CD4-positive, alpha-beta T cell treated with Interferon gamma for 1 hour (primary cell): ENCODE data around the gene CABCOCO1.

Experiments
- DNase-seq: peaks from one replicate; pipeline ENCODE4 v3.0.0-alpha.2; 2020

Gene CABCOCO1

DNA sequence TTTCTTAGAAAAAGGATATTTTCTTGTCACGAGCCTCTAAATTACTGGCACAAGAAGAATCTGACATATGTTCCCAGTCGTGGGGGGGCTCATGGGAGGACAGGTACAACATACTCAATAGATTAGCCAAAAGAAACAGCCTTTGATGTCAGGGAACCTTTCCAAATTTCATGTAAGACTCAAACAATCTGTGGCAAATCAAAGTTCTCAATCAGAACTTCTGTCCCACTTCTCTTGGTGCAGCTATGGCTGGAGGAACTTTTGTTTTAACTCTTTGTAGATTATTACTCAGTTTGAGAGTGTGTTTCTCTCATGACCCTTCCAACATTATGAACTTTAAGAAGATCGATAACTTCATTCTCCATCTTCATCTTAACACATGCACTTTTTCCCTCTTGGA lies 124.4 kb downstream of the CABCOCO1 start:
- DNase-seq, result no peak

DNA sequence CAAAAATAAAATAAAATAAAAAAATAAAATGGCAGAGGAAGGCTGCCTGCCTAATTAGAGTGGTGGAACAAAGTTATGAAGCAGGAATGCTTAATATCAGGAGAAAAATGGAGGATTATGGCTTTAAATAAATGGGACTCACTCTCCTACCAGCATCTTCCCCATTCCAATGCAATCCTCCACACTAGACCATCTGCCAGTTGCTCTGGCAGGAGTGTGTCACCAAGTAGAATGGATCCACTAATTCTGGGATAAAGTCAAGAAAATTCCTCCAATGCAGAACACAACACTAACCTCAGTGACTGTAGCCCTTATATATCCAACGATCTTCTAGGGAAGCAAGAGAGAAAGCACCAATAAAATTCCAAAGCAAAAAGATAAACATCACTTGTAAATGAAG lies 126.3 kb downstream of the CABCOCO1 start:
- DNase-seq, result no peak

DNA sequence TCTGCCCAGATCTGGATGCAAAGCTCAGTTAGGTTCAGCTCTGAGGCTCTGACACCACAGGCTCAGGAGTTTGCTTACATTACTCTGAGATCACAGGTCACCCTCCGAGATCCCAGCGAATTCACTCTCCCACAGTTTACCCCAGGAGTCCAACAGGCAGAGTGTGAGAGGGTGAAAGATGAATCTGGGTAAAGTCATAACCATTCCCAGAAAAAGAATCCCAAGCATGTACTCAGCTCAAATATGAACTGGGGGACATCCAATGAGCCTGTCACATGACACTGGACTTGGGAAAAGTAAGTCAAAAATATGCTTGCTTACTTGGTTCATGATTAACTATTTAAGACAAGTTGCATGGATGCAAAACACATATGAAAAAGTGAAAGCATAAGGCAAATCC lies 128.5 kb downstream of the CABCOCO1 start:
- DNase-seq, result no peak

DNA sequence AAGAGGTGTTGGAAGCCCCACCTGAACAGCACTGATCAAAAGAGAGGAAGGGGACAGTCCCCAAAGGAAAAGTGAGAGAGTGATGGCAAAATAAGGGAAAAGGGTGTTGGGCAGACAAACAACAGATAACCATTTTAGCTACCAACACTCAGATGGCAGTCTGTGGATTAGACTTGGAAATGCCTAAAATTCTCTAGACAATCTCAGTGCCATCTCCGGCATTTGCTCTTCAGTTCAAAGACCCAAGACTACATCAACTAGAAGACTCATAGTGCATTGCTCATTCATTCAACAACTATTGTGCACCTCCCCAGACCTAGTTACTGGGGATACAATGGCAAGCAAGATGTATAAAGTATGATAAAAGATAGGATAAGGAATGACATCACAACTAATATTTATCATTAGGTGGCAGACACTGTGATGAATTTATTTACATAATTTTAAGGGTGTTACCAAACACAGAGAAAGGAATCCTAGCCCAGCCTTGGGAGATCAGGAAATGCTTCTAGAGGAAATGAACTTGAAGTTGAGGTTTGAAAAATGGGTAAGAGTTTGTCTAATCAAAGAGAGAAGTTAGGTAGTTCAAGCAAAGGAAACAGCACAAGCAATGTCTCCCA lies 129.5 kb downstream of the CABCOCO1 start:
- no peak for DNase-seq

DNA sequence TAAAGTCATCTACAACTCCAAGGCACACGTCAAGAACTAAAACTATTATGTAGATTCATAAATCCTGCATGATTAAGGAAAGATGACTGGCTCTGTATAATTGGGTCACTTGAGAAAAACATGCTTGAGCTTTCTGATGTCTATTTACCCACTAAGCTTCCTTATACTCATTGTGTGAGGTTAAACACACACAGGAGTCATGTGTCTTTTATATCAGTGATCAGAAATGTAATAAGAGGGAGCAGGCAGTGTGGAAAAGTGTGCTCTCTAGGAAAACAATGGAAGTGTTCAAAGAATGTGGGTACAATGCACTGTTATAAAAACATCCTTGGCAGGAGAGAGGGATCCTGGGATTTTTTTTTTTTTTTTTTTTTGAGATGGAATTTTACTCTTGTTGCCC lies 130.2 kb downstream of the CABCOCO1 start:
- no peak for DNase-seq

DNA sequence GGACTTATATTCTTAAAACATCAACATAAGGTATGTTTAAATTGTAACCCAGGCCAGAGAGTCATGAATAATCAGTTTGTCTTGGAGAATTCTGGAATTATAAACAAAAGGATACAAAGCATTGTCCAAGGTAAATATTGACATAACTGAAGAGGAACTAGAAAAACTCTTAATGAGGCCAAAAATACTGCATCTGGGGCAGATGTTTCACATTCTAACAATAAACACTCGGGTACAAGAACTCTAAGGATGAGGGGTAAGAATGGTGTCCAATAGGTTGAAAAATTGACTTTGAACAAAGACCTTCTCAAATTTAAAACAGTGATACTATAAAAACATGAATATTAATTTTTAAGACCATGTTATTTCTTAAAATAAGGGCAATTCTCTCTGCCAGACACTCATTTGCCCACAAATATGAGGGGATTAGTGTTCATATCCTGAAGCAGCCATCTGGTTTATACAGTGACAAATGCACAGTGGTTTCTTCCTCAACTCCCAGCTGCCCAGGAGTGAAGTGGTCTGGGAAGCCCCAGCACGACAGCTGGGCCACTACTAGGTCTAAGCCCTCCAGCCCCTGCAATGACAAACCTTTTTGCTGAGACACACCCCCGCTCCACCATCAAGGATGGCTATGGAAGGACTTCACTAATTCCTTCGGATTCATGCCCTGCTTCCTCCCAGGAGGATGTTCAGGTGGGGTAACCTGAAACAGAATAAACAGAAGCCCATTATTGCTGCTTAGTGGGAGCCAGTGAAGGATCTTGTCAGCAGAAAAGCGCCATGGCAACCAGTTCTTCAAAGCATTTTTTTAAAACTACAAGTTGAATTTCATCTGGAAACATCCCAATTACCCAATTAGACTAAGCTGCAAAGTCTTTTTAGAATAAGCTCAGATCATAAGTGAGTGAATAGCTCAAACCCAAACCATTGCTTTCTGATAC lies 131.3 kb downstream of the CABCOCO1 start:
- no peak for DNase-seq

DNA sequence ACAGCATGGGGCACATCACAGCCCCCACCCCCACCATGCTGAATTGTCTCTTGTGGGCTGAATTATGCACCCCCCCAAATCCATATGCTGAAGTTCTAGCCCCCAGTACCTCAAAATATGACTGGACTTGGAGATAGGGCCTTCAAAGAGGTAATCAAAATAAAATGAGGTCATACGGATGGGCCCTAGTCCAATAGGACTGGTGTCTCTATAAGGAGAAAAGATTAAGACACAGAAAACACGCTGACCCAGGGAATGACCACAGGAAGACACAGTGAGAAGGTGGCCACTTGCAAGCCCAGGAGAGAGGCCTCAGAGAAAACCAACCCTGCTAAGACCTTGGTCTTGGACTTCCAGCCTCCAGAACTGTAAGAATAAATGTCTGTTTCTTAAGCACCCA lies 132.4 kb downstream of the CABCOCO1 start:
- DNase-seq, result no peak

DNA sequence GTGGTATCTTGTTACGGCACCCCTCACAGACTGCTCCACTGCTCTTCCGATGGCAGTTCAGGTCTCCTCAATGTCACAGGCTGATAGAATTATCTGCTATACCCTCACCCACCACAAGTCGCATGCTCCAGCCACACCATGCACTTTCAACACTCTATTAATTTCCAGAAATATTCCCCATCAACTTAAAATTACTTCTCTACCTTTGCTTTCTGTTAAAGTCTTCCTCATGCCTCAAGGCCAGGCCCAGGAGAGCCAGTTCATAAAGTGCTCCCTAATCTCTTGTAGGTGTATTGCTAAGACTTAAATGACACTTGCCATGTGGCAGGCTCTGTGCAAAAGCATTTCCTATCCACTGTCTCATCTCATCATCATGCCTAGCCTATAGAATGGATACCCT lies 132.8 kb downstream of the CABCOCO1 start:
- no peak for DNase-seq

DNA sequence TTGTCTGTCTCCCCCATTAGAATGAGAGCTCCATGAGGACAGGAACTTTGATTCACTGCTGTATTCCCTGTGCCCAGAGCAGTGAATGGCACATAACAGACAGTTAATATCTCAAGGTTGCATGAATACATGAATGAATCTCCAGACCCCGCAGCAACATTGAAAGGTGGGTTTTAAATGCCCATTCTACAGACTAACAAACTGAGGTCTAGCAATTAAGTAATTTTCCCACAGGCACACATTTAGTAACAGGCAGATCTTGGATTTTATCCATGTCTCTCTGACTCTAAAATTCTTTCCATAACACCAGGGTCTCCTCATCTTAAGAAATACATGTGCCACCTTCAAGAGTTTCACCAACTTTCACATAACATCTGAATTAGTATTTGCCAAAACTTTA lies 134.1 kb downstream of the CABCOCO1 start:
- no peak for DNase-seq

DNA sequence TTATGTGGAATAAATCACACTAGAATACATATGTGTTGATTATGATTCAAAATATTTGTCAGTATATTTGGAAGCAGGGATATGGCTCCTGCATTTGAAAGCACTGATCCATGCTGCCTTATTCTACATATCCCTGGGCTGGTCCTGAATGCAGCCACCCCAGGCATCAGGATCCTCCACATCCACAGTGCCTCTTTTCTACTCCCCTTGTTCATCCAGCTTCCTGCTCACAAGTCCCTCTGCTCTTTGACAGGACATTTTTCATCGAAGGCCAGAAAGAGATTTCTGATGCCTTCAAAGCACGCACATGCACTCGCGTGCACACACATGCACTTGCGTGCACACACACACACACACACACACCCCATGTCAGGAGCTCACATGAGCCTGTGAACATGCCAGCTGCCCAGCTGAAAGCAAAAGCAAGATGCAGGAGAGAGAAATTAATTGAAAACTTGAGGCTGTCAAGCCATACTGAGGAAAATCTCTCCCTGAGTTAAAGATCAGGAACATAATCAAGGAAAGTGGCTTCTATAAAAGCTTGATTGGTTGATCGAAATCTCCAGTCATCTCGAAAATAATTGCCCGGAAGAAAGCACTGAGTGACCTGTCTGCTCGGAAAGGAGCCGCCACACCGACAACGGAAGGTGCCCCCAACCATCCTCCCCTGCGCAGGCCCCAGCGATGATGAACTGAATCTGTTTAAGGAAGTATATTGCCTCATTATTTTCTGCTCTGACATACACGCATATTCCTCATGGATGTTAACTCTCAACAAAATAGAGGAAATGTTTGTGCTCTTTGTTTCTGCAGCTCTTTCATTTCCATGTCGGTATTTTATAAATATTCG lies 134.8 kb downstream of the CABCOCO1 start:
- DNase-seq, result no peak

DNA sequence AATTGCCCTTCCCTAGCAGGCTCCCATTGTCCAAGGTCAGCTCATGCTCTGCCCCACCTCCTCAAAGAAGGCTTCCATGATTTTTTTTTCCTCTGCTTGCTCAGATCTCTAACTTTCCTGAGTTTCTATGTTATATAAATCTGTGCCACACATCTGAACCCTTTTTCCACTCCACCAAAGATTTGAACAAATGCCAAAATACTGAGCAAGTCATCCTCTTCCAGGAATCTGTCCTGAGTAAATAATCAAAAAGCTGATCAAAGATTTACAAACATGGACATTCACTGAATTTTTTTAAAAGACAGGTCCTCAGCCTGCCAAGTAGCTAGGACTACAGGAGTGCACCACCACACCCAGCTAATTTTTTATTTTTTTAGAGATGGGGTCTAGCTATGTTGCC lies 136.0 kb downstream of the CABCOCO1 start:
- no peak for DNase-seq

DNA sequence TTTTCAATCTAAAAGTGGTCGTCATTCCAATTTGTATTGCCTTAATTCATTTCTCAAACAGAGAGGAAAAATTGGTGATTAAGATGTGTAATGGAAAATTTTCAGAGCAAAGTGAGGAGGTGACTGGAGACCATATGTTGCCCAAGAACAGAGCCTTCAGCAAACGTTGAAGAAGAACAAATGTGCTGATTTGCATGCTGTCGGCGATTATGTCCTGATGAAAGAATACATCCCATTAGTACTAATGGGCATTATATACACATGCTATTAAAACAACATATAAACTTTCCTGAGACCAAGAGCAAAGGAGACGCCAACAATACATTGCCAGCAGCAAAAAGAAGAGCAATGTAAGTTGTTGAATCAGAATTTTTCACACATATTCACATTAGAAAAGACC lies 138.8 kb downstream of the CABCOCO1 start:
- no peak for DNase-seq

DNA sequence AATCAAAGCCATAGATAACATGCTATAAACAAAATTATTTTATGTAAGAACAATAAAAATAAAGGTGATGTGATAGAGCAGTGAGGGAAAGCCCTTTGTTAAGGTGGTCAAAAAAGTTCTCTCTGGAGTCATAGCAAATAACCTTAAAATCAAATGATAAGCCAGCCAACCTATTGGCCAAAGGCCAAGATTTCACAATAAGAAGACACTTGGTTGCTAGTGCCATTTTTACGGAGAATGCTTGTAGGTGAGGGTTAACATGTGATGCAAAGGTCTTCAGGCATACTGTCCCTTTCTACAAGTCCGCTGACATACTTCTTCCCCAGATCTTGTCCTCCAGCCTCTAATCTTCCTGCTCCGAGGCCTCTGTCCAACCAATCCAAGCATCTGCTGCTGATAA lies 140.5 kb downstream of the CABCOCO1 start:
- DNase-seq, result no peak

DNA sequence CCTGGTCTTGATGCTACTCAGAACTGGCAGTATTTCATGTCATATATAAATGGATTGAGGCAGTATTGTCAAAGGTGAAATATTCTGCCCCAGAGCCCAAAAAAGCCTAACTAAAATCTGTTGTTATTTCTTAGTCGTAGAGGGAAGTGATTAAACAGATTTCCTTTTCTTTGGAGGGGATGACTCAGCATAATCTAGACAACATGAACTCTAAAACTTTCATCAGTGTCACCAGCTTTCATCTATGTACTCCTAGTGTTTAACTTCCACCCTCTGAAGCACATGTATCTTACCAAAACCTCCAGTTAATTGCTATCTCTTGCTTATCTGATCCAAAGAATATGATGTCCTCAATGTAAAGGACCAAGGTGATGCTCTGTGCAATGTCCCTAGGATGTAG lies 141.7 kb downstream of the CABCOCO1 start:
- DNase-seq, result no peak

DNA sequence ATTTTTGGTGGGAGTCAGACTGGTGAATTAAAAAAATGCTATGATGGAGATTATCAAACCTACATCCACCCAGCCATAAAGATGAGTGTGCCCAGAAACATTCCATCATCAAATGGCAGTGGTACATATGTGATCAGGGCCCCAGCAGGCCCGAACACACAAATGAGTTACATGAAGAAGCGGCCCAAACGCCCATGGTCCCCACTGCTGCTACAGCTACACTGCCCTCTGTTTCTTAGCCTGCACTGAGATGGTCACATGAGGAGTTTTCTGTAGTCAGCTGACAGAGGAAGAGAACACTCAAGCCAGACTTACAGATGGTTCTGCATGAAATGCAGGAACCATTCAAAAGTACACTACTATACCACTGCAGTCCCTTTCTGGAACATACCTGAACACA lies 142.4 kb downstream of the CABCOCO1 start:
- DNase-seq, result no peak

DNA sequence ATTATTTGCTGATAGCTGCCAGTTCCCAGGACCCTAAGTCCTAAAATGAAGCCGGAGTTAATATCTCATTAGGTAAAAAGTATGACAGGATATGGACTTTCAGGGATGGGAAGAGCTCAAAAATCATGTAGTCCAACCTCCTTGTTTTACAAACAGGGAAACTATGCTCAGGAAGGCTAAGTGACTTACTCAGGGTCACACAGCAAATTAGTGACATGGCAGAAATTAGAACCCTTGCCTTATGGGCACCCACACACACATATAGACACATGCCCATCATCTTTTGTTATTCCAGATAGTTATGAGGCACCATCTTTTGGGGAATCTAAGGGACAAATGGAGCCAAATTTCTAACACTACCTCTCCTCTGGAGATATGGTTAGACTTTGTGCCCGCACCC lies 147.5 kb downstream of the CABCOCO1 start:
- no peak for DNase-seq

DNA sequence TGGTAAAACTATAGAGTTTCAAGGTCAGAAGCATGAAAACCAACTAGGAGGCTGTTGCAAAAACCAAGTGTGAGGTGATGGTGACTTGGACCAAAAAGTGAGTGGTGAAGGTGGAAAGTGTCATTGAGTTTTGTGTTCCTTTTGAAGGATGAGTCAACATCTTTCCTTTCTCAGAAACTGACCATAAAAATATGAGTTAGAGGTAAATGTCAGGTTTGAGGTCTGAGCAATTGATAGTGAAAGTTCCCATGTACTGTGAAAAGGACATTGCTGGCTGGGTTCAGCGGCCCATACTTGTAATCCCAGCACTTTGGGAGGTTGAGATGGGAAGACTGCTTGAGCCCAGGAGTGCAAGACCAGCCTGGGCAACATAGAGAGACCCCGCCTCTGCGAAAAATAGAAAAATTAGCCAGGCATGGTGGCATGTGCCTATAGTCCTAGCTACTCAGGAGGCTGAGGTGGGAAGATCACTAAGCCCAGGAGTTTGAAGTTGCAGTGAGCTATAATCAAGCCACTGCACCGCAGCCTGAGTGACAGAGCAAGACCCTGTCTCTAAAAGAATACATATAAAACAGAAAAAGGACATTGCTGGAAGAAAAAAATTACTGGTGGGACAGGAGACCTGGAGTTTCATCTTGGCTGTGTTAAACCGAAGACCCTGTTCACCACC lies 149.5 kb downstream of the CABCOCO1 start:
- no peak for DNase-seq

DNA sequence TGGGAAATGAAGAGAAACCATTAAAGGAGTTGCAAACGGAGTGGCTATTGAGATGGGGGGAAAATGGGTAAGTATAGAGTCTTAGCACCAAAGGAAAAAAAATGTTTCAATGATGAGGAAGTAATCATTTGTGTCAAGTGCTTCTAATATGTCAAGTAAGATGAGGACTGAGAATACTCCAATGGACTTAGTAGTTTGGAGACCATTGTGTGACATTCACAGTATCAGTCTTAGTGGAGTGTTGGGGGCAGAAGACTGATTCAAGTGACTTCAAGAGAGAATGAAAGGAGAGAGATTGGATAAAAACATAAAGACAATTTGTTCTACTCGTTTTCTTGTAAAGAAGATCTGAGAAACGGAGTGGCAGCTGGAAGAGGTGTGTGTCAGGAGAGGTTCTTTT lies 150.2 kb downstream of the CABCOCO1 start:
- DNase-seq, result no peak

DNA sequence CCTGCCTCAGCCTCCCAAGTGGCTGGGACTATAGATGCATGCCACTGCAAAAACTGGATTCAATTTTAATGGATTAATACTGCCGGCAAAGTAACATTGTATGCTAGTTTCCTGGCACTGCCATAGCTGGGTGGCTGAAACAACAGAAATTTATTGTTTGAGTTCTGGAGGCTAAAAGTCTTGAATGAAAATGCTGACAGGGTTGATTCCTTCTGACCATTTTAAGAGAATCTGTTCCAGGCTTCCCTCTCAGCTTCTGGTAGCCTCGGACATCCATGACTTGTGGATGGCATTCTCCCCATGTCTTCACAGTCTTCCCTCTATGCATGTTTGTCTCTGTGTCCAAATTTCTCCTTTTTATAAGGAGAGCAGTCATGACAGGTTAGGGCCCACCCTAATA lies 151.4 kb downstream of the CABCOCO1 start:
- DNase-seq, result no peak

DNA sequence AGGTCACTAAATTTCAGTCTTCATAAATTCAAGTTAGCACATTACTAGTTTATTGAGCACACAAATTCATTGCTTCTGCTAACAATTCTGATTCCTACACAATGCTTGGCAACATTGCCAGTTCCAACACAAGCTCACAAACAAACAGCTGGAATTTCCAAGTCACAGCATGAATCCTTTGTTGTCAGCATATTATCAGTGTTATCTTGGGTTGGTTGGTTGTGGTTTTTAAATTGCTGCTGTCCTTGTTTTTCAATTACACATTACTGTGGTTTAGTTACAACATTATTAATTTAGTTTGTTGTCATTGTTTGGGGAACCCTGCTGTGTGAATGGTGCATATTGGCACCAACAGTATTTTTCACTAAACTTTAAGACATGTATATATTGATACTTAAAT lies 152.8 kb downstream of the CABCOCO1 start:
- DNase-seq, result no peak
